NCI-H146 treated with DMSO at 0.1 percent for 48 hours (cell line): ENCODE data around the gene XPO4.
"Not testable (repeated sequence)": the region's sequence is repeated elsewhere in the genome, so short reads cannot be mapped to it uniquely, and the experiment has no call there.

ENCODE experiments used
- DNase-seq: peaks from one replicate; lab custom pipeline; 2025; ENCODE audit not compliant: unreplicated experiment; lab: John Stamatoyannopoulos, UW

XPO4 gene

GRCh38 chr13:20788312-20788711 lies 114.2 kb downstream of the XPO4 start:
- DNase-seq, result no peak

GRCh38 chr13:20787180-20787579 lies 115.4 kb downstream of the XPO4 start:
- DNase-seq, result no peak

GRCh38 chr13:20782116-20782708 lies 120.3 kb downstream of the XPO4 start:
- DNase-seq, result no peak

- DNase-seq, result no peak
Measured at GRCh38 chr13:20780317-20780716, 122.2 kb downstream of the XPO4 start.

GRCh38 chr13:20779405-20779804 lies 123.1 kb downstream of the XPO4 start:
- no peak for DNase-seq

DNA sequence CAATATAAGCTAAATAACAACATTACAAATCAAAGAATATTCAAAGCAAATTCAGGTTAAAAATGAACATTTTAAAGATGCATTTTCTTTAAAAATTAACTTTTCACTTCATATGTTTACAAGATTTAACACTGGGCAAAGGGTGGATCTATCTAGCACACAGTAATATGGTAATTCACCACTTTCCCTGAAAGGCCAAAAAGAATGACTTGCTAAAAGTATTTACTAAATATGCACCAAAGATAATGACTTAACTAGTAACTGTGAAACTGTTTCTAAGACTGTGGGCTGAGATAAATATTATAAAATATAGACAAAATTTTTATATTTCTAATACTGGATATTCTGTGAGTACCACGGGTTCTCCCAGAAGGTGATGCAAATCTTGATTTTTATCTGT lies 124.2 kb downstream of the XPO4 start:
- no peak for DNase-seq

DNA sequence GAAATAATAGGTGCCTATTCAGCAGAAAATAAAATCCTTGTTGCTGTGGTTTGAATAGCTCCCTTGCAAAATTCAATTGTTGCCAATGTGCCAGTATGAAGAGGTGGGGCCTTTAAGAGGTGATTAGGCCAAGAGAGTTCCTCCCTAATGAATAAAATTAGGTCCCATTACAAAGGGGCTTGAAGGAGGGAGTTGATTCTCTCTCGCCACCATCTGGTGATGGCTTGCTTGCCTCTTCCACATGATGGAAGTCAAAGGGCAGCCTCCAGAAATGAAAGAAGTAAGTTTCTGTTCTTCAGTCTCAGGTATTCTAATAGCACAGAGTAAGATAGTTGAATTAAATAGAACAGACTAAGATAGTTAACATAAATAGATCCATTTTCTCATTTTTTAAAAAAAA lies 125.8 kb downstream of the XPO4 start:
- no peak for DNase-seq

- DNase-seq, result no peak
Measured at GRCh38 chr13:20775961-20776360, 126.6 kb downstream of the XPO4 start.

DNA sequence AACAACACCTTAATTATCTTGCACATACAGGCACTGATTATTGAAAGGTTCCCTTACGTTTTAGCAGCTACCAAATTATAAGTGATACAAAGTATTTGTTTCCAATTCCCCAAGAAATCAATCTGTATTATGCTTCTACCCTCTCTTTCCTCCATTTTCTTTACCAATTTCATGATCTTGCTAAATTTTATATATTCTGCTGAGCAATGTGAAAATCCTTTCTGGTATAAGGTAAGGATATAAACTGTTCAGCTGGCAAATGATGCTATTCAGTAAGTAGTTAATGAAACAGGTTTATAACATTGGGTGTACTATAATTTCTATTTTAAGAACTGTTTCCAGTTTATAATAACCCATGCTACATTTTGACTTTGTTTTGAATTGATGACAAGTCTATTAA lies 127.8 kb downstream of the XPO4 start:
- DNase-seq, result no peak

GRCh38 chr13:20773194-20774080 lies 129.1 kb downstream of the XPO4 start, which contains the start of gene EEF1AKMT1:
TSS of gene EEF1AKMT1 (minus strand) at chr13:20773961. CDS start at chr13:20757598, 16,363 bp downstream.
- DNase-seq, result peak; percentile 58

DNA sequence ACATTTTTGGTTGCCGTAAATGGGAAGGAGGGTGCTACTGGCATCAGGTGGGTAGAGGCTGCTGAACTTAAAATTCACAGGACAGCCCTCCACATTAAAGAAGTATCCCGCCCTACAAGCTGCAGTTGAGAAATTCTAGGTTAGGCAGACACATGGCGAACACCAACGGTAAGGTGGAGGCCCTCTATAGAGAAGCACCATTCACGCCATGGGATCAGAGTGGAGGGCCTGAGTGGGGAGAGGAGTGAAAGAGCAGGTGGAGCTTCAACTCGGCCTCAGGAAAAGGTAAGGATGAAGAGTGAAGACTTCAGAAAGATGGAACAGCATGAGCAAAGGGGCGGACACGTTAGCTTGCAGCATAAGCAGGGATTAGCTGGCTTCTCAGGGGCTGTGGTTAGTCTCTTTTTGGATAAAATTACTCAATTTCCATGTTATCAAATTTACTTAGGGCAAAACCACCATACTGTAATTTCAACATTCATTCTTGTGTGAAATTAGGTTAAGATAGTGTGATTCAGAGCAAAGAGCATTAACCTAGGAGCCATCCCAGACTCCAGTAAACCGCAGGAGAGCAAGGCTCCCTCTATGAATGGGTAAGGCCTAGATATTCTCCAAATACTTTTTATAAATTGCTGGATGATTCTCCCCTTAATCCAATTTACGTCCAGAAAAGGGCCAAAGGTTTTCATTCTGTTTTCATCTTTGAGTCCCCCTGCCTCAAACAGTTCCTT lies 130.0 kb downstream of the XPO4 start:
- DNase-seq, result no peak

DNA sequence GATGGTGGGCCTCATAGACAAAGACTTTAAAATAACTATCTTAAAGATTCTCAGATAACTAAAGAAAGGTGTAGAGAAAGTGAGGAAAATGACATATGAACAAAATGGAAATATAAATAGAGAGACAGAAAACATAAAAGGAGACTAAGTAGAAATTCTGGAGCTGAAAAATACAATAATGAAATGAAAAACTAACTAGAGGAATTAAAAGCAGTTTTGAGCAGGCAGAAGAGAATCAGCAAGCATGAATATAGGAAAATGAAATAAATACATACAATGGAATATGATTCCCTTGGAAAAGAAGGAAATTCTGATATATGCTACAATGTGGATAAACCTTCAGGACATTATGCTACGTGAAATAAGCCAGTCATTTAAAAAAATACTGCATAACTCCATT lies 132.7 kb downstream of the XPO4 start:
- DNase-seq, result no peak

DNA sequence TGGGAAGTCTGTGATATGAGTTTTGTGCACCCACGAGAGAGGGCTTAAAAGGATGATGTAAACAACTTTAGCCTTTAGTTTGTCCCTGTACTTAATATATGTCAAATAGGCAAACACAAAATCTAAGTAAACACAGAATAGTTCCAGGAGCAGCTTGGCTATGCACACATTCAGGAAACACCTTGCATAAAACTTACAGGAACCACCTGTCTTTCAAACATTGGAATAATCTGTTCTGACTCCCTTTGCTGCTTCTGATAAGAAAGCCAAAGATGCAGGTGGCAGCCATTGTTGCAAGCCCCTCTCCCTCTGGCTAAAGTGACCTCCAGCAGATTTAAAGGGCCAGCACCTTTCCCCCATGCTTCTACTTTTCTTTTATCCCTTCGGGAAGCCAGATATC lies 133.5 kb downstream of the XPO4 start:
- DNase-seq, result peak; percentile 6

DNA sequence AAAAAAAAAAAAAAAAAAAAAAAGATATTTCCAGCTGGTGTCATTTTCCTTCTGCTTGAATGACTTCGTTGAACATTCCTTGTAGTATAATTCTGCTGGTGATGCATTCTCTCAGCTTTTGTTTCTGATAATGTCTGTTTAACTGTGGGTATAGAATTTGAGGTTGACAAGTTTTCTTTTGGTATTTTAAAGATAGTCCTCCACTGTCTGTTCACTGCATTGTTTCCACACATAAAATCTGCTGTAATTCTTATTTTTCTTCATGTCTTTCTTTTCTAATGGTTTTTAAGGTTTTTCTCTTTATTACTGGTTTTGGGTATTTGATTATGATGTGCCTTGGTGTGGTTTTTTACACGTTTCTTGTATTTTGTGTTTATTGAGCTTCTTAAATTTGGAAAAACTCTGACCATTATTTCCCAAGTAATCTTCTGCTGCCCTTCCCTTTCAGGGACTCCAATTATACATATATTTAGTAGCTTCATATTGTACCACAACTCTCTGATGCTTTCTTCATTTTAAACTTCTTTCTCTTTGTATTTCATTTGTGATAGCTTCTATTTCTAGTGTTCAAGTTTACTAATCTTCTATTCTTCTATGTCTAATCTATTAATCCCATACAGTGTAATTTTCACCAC lies 135.1 kb downstream of the XPO4 start:
- no peak for DNase-seq

GRCh38 chr13:20760872-20761271 lies 141.7 kb downstream of the XPO4 start:
- DNase-seq, result no peak

- no peak for DNase-seq
Measured at GRCh38 chr13:20754009-20754408, 148.5 kb downstream of the XPO4 start.

DNA sequence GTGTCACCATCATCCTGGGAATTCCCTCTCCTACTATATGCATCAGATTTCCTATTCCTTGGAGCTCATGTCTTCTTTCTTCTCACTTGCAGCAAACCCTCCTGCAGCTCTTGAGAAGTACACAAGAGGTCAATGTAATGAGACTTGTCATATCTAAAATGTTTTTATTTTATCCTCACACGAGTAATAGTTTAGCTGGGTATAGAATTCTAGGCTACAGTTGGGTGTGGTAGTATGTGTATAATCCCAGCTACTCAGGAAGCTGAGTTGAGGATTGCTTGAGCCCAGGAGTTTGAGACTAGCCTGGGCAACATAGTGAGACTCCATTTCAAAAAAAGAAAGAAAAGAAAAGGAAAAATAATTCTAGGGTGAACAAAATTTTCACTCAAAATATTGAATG lies 153.2 kb downstream of the XPO4 start:
- no peak for DNase-seq

GRCh38 chr13:20743830-20744404 lies 158.6 kb downstream of the XPO4 start:
- not testable (repeated sequence) for DNase-seq

DNA sequence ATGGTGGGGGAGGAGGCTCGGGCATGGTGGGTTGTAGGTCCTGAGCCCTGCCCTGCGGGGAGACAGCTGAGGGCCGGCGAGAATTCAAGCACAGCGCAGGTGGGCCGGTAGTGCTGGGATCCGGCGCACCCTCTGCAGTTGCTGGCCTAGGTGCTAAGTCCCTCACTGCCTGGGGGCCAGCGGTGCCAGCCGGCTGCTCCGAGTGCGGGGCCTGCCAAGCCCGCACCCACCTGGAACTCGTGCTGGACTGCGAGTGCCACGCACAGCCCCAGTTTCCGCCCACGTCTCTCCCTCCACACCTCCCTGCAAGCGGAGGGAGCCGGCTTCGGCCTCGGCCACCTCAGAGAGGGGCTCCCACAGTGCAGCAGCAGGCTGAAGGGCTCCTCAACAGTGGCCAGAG lies 162.5 kb downstream of the XPO4 start:
- DNase-seq, result no peak

GRCh38 chr13:20738616-20739015 lies 163.9 kb downstream of the XPO4 start:
- DNase-seq, result no peak
